Forelimb muscle (tissue), 1 donor: Measurements from ENCODE around the gene POLR3B. TPM values are rescaled to one million over a fixed set of nuclear protein-coding genes. Genes with fewer than 3 reads are reported as not detected.

Experiments
- DNase-seq: peaks from one replicate; pipeline ENCODE4 v3.0.0-alpha.2; 2013; ENCODE audit warnings: low read depth
- polyA plus RNA-seq: library from polyadenylated mRNA; unstranded; fragments of 120-200 nt; gene quantifications from one replicate; pipeline ENCODE4 v1.2.1, GENCODE V29; 2013; ENCODE audit not compliant: insufficient read length

Gene POLR3B
- polyA plus RNA-seq, 1 donor: 11.4 TPM

DNA sequence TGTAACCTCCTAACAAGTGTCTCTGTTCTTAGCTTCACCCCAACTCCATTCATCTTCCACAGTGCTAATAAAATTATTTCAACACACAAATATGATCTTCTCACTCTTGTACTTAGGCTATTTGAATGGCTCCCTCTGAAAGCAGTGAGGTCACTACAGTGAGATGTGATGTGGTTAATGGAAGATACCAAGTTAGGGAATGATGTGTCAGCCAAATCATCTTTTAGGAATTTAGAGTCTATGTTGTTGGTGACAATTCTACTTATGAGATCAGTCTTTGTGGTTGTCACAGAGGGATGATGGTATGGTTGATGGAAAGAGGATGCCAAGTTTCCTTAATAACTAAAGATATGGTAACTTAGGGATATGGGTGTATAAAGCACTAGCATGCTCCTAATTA is 57.6 kb downstream of the POLR3B start:
- DNase-seq: no peak

DNA sequence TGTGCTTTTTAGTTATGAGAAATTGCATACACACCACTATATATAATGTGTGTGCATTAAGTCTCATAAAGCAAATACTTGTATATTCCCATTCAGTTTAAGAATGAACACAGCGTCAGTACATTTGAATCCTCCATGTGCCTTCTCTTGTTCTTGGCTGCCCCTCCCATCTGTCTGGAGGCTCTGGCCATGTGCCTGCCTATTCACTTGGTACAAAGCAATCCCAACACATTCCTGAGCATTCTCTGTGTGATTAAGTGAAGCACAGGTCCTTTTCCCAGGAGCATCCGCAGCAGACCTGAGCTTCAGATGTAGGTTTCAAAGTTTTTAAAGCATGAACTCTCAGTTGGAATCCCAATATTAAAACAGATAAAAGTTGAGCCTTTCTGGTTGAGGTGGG is 58.7 kb downstream of the POLR3B start:
- no peak for DNase-seq

DNA sequence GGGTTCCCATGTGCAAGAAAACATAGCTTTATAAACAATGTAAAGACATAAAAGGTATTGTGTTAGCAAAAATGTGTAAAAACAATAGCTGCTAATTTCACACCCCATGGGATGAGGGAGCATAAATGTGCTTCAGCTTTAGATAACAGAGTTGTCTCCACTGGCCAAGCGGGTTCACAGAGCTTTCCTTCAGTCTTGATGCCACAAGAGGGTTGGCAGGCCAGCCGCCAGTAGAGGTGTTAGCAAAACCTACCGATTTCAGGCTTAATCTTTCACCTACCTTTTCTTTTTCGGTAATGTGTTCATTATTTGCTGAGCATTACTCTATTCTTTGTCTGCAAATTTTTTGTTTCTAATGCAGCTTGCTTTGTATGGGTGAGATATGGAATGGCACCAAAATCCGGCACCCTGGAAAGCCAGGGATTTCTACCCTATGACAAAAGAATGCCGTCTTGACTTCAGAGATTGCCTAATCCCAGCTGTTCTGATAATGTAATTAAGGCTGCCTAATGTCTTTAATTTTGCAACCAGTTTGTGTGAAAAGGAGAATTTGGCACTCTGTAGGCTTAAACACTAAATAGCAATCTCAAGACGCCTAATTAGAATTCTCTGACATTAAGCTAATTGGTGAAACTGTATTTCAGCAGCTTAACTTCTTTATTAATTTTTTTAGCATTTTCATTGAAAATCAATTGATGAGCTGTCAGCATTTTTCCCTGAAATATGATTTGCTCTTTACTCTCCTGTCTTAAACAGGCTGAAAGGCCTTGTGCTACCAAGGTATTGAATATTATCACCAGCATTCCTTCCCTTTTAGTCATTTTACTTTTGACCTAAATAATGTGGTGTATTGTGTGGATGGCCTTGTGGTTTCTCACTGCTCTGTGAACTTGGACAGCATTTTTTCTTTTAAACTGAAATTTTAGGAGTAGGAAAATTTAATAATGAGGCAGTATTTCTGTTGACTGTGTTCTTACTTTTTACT is 60.7 kb downstream of the POLR3B start:
- no peak for DNase-seq

DNA sequence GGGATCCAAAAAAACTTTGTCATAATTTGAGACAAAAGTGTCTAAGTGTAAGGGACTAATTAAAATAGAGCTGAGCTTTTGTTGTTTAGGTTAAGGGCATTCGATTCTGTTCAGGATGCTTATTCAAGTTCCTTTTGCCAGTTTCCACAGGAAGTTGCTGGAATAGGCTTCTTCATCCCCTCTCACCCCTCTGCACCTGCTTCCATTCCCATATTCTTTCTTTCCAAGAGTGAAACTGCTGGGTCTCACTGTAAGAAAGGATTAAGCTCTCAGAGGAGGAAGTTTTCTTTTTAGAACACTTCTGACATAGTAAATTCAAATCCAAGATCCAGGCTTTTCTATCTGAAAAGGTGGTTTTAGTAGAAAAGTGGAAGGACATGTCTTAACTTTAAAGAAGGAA is 61.4 kb downstream of the POLR3B start:
- no peak for DNase-seq

DNA sequence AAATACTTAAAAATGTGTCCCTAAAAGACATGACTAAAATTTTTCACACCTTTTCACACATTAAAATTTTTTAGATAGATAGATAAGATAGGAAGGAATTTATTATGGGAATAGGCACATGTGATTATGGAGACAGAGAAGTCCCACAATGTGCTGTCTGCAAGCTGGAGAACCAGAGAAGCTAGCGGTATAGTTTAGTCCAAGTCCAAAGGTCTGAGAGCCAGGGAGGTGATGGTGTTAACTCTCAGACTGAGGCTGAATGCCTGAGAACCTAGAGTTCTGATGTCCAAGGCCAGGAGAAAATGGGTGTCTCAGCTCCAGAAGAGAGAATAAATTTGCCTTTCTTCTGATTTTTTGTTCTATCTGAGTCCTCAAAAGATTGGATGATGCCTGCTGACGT is 65.7 kb downstream of the POLR3B start:
- DNase-seq: no peak

DNA sequence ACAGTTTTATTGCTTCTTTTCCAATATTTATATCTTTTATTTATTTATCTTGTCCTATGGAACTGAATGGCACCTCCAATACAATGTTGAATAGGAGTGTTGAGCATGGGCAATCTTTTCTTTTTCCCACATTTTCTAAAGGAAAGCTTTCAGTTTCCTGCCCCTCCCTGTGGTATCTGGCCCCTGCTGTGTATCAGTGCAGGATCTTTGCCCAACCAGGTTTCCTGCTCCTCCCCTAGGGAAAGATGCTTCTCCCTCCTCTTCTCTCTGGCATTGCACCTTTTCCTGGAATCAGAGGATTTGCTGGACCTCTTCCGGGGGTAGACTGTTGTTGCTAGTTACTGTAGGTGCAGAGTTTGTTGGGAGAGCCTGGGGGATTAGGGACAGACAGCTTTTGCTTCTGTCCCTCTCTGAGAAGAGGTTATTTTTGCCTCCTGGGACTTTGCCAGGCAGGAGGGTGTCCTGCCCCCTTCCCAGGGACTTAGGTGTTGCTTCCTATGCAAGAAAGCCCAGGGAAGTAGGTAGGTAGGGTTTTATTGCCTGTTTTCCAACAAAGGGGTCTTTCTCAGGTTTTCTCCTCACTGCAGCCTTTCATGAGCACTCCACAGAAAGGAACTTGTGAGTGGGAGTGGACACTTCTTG is 67.6 kb downstream of the POLR3B start:
- no peak for DNase-seq

DNA sequence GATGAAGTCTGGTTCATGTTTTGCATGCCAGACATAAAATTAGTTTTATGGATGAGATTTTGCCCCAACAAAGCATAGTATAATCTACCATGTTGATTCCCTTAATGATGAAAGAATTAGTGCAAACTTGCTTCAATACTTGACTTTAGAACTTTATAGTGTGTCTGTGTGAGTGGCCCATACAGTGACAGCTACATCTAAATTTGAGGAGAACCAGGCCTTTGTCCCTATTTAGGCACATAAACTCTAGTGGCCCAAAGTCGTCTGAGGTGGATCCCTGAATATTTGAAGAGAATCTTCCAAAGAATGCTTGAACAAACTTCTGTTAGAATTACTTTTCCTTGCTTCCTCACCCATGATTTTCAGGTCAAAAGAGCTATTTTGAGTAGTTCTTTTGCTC is 70.4 kb downstream of the POLR3B start:
- no peak for DNase-seq

DNA sequence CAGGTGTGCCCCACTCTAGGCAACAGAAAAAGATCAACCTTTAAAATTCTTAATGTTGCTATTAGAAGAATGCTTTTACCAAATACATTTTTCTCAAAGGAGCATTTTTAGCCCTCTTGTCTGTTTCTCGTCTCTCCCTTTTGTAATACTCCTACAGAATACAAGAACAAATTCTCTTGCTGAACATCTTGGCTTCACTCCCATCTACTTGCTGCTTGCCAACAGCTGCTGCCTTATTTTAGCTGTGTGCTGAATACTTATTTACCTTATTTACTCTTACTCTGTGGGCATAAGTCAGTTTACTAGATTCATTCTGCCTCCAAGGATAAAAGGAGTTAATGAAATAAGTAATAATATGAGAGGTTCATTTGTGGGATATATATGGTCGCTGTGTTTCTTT is 70.8 kb downstream of the POLR3B start:
- DNase-seq: peak; percentile 39

DNA sequence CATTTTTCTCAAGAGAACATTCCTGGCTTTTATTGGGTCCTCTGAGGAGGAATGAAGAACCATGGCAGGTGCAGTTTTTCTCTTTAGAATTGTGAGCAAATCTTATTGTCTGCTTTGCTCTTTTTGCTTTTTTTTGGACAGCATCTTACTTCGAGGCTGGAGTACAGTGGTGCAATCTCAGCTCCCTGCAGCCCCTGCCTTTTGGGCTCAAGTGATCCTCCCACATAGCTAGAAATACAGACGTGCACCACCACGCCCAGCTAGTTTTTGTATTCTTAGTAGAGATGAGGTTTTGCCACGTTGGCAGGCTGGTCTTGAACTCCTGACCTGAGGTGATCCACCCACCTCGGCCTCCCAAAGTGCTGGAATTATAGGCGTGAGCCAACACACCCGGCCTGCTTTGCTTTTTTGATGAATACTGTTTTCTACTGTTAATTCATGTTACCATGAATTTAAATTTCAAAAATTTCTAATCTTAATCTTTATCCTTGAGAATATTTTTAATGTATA is 71.5 kb downstream of the POLR3B start:
- no peak for DNase-seq

DNA sequence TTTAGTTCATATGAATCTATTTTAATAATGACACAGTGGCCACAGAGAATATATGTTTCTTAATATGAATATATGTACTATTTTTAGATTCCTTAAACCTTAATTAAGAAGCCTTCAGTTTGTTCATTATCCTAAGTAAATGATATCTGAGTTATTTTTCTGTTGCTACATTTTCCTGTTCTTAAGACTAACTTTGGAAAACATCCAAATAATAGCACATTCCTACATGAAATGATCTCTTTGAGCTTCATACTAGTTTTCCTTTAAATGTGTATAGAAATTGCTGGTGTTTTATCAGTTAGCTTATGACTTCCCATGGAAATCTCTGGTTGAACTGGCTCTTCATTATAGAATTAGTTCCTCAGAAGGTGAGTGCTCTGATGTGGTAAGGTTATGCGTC is 72.1 kb downstream of the POLR3B start:
- no peak for DNase-seq

DNA sequence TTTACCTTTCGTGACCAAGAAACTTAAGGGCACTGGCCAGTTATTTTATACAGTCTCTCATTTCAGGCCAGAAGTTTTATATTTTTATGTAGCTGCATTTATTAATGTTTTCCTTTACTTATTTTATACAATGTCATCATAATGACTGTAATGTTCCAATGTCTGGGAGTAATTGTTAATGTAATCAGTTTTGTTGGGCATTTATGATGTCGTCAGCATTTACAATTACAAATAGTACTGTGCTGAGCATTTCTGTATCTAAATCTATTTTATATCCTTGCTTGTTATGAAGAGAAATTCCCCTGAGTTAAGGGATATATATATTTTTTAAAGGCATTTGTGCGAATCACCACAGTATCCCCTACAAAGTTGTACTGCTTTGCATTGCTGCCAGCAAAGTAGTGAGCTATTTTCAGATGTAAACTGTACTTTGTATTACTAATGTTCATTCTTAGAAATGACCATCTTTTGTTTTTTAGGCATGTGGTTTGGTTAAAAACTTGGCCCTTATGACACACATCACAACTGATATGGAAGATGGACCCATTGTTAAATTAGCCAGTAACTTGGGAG is 74.4 kb downstream of the POLR3B start:
- DNase-seq: no peak

DNA sequence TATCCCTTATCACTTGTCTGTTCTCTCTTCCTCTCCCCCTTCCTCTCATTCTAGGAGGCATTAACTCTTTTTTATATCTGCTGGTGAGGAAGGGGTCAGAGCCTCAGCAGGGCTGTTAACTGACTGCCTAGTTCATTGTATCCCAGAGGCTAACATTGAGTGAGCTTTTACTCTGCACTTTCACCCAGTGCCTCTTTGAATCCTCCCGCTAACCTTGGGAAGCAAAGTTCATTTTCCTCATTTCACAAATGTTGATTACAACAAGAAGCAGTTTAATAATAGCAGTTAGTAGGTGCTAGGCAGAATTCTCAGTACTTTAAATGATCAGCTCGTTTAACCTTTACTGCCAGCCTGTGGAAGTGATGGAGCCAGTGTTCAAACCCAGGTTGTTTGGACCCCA is 75.5 kb downstream of the POLR3B start:
- no peak for DNase-seq

DNA sequence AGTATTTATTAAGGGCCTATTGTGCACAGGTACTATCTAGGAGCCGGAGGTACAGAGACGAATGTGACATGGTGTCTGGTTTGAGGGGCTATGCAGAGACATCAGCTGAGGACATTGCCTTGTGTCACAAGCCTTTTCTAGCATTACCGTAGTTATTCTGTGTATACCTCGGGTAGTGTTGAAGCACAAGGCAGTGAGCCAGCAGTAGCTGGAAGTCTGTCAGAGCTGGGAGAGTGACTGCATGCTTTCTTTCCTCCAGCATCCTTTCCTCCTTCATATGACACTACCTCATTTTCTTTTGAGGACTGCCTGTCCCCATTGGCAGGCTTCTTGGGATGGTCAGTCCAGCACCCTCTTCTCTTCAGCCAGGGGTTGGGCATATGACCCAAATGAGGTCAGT is 77.0 kb downstream of the POLR3B start:
- no peak for DNase-seq

DNA sequence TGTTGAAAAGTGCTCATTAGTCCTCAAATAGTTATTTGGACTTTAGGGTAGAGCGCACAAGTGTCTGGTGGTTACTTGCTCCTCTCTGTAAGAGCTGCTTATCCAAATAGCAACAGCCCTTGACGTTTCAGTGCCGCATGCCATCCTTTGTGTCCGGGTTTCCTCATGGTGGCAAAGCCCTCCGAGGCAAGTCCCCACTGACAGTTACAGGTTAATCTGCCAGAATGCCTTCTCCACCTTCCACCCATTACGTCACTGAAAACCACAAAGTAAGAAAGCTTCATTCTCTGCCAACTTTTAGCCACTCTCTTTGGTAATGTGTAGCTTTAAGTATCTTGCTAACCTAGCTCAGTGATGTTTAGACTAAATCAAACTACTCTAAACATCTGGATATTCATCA is 78.6 kb downstream of the POLR3B start:
- no peak for DNase-seq

DNA sequence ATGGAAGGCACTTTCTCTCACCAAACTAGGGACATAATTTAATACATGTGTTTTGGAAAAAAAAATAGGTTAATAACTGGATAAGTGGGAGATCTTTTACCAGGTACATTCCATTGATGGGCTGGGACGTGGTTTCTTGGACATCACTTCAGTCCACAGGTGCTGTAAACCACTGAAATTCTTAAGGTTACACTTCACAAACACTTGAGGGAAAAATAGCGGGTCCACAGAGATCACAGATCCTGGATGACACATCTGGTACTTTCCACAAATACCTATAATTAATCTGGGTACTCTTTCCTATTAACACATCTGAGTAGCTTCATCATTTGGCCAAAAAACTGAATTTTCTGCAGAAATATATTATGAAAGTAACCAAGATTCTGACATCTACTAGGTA is 85.0 kb downstream of the POLR3B start:
- no peak for DNase-seq

DNA sequence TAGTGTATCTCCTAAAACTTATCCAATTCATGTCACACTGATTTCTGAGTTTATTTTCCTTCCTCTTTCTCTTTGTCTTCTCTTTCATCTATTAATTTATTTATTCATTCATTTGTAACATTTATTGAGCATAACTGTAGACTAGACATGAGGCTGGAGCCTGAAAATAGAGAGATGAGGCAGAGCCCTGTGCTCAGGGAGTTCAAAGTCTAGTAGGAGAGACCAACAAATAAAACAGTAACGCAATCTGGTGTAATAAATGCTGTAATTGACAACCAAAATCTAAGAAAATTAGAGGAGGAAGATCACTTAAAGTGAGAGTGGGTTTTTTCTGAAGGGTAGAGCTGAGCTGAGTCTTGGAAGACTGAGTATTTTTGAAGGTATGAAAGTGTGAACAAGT is 87.5 kb downstream of the POLR3B start:
- no peak for DNase-seq

DNA sequence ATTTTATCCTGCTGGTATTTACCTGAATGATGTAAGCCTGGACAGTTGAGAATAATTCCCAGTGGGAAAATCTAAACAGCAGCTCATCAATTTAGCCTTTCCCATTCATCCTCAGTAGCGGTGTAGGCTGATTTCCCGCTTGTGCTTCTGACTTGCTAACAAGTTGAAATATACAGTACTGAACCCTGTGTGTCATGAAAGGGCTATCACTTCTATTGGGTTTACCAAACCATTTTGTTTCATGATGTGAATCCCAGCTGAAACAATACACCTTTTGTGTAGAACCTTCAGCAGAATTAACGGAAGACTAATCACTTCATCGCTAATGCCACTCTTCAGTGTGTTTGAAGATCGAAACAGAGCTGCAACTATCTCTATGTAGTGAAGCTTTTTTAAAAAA is 88.4 kb downstream of the POLR3B start:
- no peak for DNase-seq

DNA sequence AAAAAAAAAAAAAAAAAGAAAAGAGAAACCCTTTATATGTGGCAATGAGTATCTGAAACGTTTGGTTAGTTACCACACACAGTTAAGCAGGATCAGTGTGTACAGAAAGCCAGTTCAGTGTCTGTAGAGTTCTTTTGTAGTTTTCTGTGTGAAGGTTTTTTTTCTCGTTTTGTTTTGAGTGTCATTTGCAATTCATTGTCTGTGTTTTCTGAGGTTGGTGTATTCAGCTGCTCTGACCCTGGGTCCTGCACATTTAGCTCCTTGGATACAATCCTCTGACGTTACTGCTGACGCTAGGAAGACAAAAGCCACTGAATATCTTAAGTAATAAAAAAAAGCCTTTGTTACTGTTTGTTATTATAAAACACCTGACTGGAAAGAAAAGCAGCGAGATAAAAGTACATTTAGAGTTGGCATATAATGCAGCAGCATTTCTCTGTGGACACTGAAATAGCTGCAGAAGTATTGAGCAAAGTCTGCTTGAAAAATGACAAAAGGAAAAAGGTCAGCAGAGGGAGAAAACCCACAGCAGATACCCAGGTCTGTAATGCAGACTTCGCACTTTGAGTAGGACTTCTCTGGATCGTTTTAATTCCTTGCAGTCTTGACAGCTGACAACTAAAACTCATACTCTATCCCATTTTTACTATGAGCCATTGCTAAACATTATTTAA is 89.0 kb downstream of the POLR3B start:
- no peak for DNase-seq

DNA sequence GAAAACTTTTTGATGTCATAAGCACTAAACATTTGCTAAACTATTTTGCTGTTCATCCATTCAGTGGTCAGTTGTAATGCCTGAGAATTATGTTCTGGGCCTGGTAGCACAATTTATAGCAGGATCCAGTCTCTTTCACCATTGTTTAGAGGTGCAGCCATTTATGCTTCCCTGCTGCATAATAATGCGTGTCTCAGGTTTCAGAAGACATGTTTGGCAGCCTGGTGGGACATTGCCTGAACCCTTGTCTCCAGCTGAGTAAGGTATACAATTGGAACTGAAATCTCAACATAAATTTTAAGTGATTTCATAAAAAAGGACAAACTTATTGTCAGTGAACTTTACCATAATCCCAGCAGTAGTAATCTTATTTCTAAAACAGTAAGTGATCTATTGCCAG is 94.8 kb downstream of the POLR3B start:
- DNase-seq: no peak

DNA sequence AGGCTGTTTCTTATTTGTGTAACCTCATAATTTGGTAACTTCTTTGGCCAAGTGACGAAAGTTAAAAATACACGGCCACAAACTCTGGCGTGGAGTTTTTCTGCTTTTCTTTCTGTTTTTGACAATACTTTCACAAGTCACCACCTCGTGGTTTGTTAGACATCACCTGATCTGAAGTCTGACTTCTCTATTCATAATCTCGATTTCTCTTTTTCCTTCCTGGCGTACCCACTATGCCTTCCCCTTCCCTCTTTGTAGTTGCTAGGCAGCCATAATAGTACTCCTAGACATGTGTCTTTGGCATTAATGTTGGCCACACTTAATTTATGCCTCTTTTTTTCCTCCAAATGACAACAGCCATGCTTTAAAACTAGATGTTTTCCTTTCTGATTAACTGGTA is 97.6 kb downstream of the POLR3B start:
- DNase-seq: no peak

DNA sequence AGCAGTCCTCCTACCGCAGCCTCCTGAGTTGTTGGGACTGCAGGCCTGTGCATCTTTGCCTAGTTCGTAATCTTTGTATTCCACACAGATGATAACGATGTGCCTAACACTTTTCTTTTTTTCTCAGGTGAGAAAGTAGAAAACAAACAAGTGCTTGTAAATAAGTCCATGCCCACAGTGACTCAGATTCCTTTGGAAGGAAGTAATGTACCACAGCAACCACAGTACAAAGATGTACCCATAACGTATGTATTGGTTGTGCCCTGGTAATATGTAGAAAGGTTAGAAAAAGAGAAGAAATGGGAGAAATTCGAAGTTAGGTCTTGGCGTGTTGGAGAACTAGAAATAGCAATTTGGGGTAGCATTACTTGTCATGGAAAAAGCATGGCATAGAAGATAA is 101.6 kb downstream of the POLR3B start:
- DNase-seq: no peak

DNA sequence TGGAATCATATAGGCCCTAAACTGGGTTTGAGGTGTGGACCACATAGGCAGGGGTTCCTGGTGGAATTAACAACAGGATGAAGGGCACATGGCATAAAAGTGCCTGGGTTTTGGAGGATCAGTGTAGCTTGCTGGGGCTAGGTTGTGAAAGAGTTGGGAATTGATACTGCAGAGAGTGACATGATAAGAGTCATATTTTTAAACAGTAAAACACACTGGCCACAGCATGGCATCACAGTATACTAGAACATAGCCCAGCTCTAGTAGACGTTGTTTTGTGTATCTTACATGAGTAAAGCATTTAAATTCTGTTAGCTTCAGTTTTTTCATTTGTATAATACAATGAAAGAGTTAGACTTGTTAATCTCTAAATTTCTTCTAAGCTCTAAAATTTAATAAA is 102.0 kb downstream of the POLR3B start:
- no peak for DNase-seq
